K562 (cell line): Measurements from ENCODE around the gene SPATA3.
"Not testable (repeated sequence)": the region's sequence is repeated elsewhere in the genome, so short reads cannot be mapped to it uniquely, and the experiment has no call there.

Source experiments
- DLX4 ChIP-seq: fragments of 250-450 bp; sonication (Bioruptor Pico); IDR thresholded peaks from 2 replicates; pipeline ENCODE4 v1.6.1; 2021; ENCODE audit warnings: mild to moderate bottlenecking
- ESRRA ChIP-seq: fragments of 450-650 bp; IDR thresholded peaks from 2 replicates; pipeline ENCODE4 v1.6.1; 2014; ENCODE audit warnings: low read depth, mild to moderate bottlenecking, moderate library complexity, borderline replicate concordance
- FOXJ3 ChIP-seq: sonication (generic); formaldehyde crosslinking; IDR thresholded peaks from 2 replicates; pipeline ENCODE4 v1.4.0; 2020; ENCODE audit warnings: mild to moderate bottlenecking, missing genetic modification reagents
- POLR3G ChIP-seq: IDR thresholded peaks from 2 replicates; pipeline ENCODE4 v1.6.1; 2011; ENCODE audit not compliant: insufficient read length, insufficient replicate concordance; ENCODE audit errors: extremely low read depth
- SMC3 ChIP-seq: conservative IDR thresholded peaks from 2 replicates; pipeline ENCODE4 v1.6.1; 2011; ENCODE audit warnings: low read depth, low read length, improper control_type of control experiment; ENCODE audit not compliant: insufficient read depth
- ZNF778 ChIP-seq: fragments of 450-650 bp; formaldehyde crosslinking; IDR thresholded peaks from 2 replicates; pipeline ENCODE4 v1.4.0; 2020; ENCODE audit warnings: mild to moderate bottlenecking, moderate library complexity
- TF ChIP-seq, protein P1 (sequence below): fragments of 250-450 bp; sonication (Bioruptor Pico); IDR thresholded peaks from 2 replicates; pipeline ENCODE4 v1.4.0; 2020; ENCODE audit warnings: mild to moderate bottlenecking
- TF ChIP-seq, protein P2 (sequence below): fragments of 450-650 bp; IDR thresholded peaks from 2 replicates; pipeline ENCODE4 v1.6.1; 2017; ENCODE audit warnings: mild to moderate bottlenecking, moderate library complexity
- TF ChIP-seq, protein P3 (sequence below), 3 experiments: IDR thresholded peaks in 2 of 3; conservative IDR thresholded peaks in 1 of 3; 2 replicates each; pipeline ENCODE4 v1.5.1; 2011 to 2012; ENCODE audit warnings: low read length in 3 of 3, mild to moderate bottlenecking in 3 of 3, control low read depth in 2 of 3, improper control_type of control experiment in 1 of 3, inconsistent platforms in 1 of 3, low read depth in 1 of 3, mixed read lengths in 1 of 3, moderate library complexity in 1 of 3; ENCODE audit not compliant: insufficient read depth in 2 of 3
- TF ChIP-seq, protein P4 (sequence below): sonication (generic); formaldehyde crosslinking; IDR thresholded peaks from 2 replicates; pipeline ENCODE4 v1.8.0; 2022; ENCODE audit warnings: mild to moderate bottlenecking, missing genetic modification reagents, borderline replicate concordance

- TF ChIP-seq, protein P1, sequence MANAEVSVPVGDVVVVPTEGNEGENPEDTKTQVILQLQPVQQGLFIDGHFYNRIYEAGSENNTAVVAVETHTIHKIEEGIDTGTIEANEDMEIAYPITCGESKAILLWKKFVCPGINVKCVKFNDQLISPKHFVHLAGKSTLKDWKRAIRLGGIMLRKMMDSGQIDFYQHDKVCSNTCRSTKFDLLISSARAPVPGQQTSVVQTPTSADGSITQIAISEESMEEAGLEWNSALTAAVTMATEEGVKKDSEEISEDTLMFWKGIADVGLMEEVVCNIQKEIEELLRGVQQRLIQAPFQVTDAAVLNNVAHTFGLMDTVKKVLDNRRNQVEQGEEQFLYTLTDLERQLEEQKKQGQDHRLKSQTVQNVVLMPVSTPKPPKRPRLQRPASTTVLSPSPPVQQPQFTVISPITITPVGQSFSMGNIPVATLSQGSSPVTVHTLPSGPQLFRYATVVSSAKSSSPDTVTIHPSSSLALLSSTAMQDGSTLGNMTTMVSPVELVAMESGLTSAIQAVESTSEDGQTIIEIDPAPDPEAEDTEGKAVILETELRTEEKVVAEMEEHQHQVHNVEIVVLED (CRISPR knock-in tag): not testable (repeated sequence)
- not testable (repeated sequence) for TF ChIP-seq FOXJ3 (CRISPR knock-in tag); DLX4 (CRISPR knock-in tag); SMC3; ESRRA; POLR3G; ZNF778 (CRISPR knock-in tag)
- TF ChIP-seq, protein P2, sequence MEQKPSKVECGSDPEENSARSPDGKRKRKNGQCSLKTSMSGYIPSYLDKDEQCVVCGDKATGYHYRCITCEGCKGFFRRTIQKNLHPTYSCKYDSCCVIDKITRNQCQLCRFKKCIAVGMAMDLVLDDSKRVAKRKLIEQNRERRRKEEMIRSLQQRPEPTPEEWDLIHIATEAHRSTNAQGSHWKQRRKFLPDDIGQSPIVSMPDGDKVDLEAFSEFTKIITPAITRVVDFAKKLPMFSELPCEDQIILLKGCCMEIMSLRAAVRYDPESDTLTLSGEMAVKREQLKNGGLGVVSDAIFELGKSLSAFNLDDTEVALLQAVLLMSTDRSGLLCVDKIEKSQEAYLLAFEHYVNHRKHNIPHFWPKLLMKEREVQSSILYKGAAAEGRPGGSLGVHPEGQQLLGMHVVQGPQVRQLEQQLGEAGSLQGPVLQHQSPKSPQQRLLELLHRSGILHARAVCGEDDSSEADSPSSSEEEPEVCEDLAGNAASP: not testable (repeated sequence)
- TF ChIP-seq, protein P3, sequence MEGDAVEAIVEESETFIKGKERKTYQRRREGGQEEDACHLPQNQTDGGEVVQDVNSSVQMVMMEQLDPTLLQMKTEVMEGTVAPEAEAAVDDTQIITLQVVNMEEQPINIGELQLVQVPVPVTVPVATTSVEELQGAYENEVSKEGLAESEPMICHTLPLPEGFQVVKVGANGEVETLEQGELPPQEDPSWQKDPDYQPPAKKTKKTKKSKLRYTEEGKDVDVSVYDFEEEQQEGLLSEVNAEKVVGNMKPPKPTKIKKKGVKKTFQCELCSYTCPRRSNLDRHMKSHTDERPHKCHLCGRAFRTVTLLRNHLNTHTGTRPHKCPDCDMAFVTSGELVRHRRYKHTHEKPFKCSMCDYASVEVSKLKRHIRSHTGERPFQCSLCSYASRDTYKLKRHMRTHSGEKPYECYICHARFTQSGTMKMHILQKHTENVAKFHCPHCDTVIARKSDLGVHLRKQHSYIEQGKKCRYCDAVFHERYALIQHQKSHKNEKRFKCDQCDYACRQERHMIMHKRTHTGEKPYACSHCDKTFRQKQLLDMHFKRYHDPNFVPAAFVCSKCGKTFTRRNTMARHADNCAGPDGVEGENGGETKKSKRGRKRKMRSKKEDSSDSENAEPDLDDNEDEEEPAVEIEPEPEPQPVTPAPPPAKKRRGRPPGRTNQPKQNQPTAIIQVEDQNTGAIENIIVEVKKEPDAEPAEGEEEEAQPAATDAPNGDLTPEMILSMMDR (IDR thresholded peaks at IDR 0.05 in 2 of 3, conservative IDR thresholded peaks at IDR 0.05 in 1 of 3; ENCODE audit: insufficient read depth in 2 of 3, low read depth in 1 of 3, low read length in 3 of 3): not testable (repeated sequence)
- TF ChIP-seq, protein P4, sequence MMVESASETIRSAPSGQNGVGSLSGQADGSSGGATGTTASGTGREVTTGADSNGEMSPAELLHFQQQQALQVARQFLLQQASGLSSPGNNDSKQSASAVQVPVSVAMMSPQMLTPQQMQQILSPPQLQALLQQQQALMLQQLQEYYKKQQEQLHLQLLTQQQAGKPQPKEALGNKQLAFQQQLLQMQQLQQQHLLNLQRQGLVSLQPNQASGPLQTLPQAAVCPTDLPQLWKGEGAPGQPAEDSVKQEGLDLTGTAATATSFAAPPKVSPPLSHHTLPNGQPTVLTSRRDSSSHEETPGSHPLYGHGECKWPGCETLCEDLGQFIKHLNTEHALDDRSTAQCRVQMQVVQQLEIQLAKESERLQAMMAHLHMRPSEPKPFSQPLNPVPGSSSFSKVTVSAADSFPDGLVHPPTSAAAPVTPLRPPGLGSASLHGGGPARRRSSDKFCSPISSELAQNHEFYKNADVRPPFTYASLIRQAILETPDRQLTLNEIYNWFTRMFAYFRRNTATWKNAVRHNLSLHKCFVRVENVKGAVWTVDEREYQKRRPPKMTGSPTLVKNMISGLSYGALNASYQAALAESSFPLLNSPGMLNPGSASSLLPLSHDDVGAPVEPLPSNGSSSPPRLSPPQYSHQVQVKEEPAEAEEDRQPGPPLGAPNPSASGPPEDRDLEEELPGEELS (CRISPR knock-in tag): not testable (repeated sequence)
These were observed 27.6 kb upstream of the SPATA3 start for GRCh38 chr2:230968314-230968713.
